Testis (tissue), 2 donors: ENCODE measurements around the gene MKKS.

Source experiments
- CTCF ChIP-seq, 3 experiments: fragments of 450-650 bp in 2 of 3; fragments of 200-600 bp in 1 of 3; sonication (generic) in 1 of 3; IDR thresholded peaks; one replicate each; pipeline ENCODE4 v1.5.1; 2016 to 2019; ENCODE audit warnings: antibody characterized with exemption in 3 of 3, mild to moderate bottlenecking in 2 of 3, moderate library complexity in 1 of 3
- POLR2A ChIP-seq: fragments of 450-650 bp; IDR thresholded peaks from one replicate; pipeline ENCODE4 v1.6.1; 2017; ENCODE audit warnings: antibody characterized with exemption, mild to moderate bottlenecking, moderate library complexity

- no peak for TF ChIP-seq CTCF (IDR thresholded peaks at IDR 0.05)
- TF ChIP-seq POLR2A = no peak
Observed at GRCh38 chr20:10448270-10449156, 14.5 kb upstream of the MKKS start.
